Loucy (cell line): ENCODE data around the gene NOL4L.

Experiments
- EZH2phosphoT487 ChIP-seq: fragments of 200-600 bp; IDR thresholded peaks from 2 replicates; pipeline ENCODE4 v1.6.1; 2018; ENCODE audit warnings: antibody characterized with exemption, mild to moderate bottlenecking, moderate library complexity, borderline replicate concordance
- TF ChIP-seq, protein P1 (sequence below): fragments of 200-600 bp; sonication (generic); conservative IDR thresholded peaks from 2 replicates; pipeline ENCODE4 v1.5.1; 2014; ENCODE audit warnings: mild to moderate bottlenecking, antibody characterized with exemption, low read length

DNA sequence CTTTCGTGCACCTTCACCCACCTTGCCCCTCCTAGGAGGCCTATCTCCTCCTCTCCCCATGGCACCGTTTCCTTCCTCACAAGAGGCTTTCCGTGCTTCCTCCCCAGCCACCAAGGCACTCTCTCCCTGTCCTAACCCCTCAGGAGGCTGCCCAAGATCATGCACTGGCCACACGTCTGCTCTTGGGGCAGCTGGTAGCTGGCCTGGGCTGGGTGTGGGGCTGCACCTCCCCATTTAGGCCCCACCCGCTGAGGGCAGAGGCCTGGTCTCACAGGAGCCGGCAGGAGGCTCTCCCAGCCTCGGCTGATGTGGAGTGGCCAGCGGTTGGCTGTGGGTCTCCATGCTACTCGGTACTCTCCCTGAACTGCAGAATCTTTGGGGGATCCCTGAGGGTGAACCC, 13.6 kb downstream of the NOL4L start:
- TF ChIP-seq, protein P1, sequence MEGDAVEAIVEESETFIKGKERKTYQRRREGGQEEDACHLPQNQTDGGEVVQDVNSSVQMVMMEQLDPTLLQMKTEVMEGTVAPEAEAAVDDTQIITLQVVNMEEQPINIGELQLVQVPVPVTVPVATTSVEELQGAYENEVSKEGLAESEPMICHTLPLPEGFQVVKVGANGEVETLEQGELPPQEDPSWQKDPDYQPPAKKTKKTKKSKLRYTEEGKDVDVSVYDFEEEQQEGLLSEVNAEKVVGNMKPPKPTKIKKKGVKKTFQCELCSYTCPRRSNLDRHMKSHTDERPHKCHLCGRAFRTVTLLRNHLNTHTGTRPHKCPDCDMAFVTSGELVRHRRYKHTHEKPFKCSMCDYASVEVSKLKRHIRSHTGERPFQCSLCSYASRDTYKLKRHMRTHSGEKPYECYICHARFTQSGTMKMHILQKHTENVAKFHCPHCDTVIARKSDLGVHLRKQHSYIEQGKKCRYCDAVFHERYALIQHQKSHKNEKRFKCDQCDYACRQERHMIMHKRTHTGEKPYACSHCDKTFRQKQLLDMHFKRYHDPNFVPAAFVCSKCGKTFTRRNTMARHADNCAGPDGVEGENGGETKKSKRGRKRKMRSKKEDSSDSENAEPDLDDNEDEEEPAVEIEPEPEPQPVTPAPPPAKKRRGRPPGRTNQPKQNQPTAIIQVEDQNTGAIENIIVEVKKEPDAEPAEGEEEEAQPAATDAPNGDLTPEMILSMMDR: no peak
- no peak for TF ChIP-seq EZH2phosphoT487
